Neural cell (in vitro differentiated cells): ENCODE data around the gene MDH2. TPM values are rescaled to one million over a fixed set of nuclear protein-coding genes. Genes with fewer than 3 reads are reported as not detected.

Experiments
- H2AFZ ChIP-seq: fragments of 200-600, 300-800 bp; sonication (generic), shearing (Covaris generic); 2 replicates; pipeline ENCODE4 v1.6.0; 2014; ENCODE audit warnings: low read depth, mild to moderate bottlenecking, antibody characterized with exemption, low read length, moderate library complexity
- H3F3A ChIP-seq: fragments of 200-600 bp; shearing (Covaris generic); 2 replicates; pipeline ENCODE4 v1.6.1; 2016; ENCODE audit warnings: mild to moderate bottlenecking, moderate library complexity, mixed read lengths, antibody characterized with exemption, low read length; ENCODE audit not compliant: insufficient read depth, poor library complexity, severe bottlenecking
- H3K27ac ChIP-seq: fragments of 200-600, 300-800 bp; sonication (generic), shearing (Covaris generic); 2 replicates; pipeline ENCODE4 v1.5.1; 2014; ENCODE audit warnings: mild to moderate bottlenecking, low read length, moderate library complexity
- H3K27me3 ChIP-seq: fragments of 300-800, 200-600 bp; sonication (generic), shearing (Covaris generic); 2 replicates; pipeline ENCODE4 v1.6.0; 2014; ENCODE audit warnings: mild to moderate bottlenecking, low read depth, low read length, moderate library complexity; ENCODE audit not compliant: insufficient read depth
- H3K36me3 ChIP-seq: fragments of 300-800, 200-600 bp; sonication (generic), shearing (Covaris generic); 2 replicates; pipeline ENCODE4 v1.5.1; 2014; ENCODE audit warnings: mild to moderate bottlenecking, antibody characterized with exemption, low read length, moderate library complexity; ENCODE audit not compliant: insufficient read depth
- H3K4me2 ChIP-seq: fragments of 300-800, 200-600 bp; sonication (generic), shearing (Covaris generic); 2 replicates; pipeline ENCODE4 v1.6.0; 2014; ENCODE audit warnings: mild to moderate bottlenecking, low read length
- H3K4me3 ChIP-seq: fragments of 300-800, 200-600 bp; sonication (generic), shearing (Covaris generic); 2 replicates; pipeline ENCODE4 v1.5.1; 2014; ENCODE audit warnings: mild to moderate bottlenecking, low read length, moderate library complexity
- H3K79me2 ChIP-seq: fragments of 200-600 bp; shearing (Covaris generic); replicated peaks from 2 replicates; pipeline ENCODE4 v1.6.0; 2014; ENCODE audit warnings: mild to moderate bottlenecking, low read length, moderate library complexity; ENCODE audit not compliant: insufficient read depth
- H3K9ac ChIP-seq: fragments of 300-800, 200-600 bp; sonication (generic), shearing (Covaris generic); 2 replicates; pipeline ENCODE4 v1.6.1; 2016; ENCODE audit warnings: mild to moderate bottlenecking, low read length, mixed read lengths
- H3K9me2 ChIP-seq: fragments of 200-600 bp; shearing (Covaris generic); 2 replicates; pipeline ENCODE4 v1.6.1; 2016; ENCODE audit warnings: mild to moderate bottlenecking, low read length, mixed read lengths; ENCODE audit not compliant: insufficient read depth
- H3K9me3 ChIP-seq: fragments of 200-600, 300-800 bp; sonication (generic), shearing (Covaris generic); 2 replicates; pipeline ENCODE4 v1.6.1; 2016; ENCODE audit warnings: mild to moderate bottlenecking, mixed run types, low read length, moderate library complexity, mixed read lengths
- H4K20me1 ChIP-seq: fragments of 200-600 bp; shearing (Covaris generic); 2 replicates; pipeline ENCODE4 v1.6.1; 2016; ENCODE audit warnings: mild to moderate bottlenecking, mixed run types; ENCODE audit not compliant: insufficient read depth
- EP300 ChIP-seq: fragments of 450-650 bp; conservative IDR thresholded peaks from 2 replicates; pipeline ENCODE4 v1.6.1; 2014; ENCODE audit warnings: antibody characterized with exemption, mild to moderate bottlenecking, moderate library complexity; ENCODE audit not compliant: poor library complexity, severe bottlenecking
- EZH2 ChIP-seq: fragments of 200-600, 300-800 bp; shearing (Covaris generic), sonication (generic); IDR thresholded peaks from 2 replicates; pipeline ENCODE4 v1.6.1; 2014; ENCODE audit warnings: antibody characterized with exemption, low read length, borderline replicate concordance, mild to moderate bottlenecking; ENCODE audit not compliant: insufficient read depth, poor library complexity, severe bottlenecking
- MXI1 ChIP-seq: fragments of 450-650 bp; conservative IDR thresholded peaks from 2 replicates; pipeline ENCODE4 v1.6.1; 2014; ENCODE audit warnings: antibody characterized with exemption, mild to moderate bottlenecking; ENCODE audit not compliant: poor library complexity, severe bottlenecking
- POLR2AphosphoS5 ChIP-seq: IDR thresholded peaks from 2 replicates; pipeline ENCODE4 v1.6.1; 2012
- RAD21 ChIP-seq: fragments of 450-650 bp; conservative IDR thresholded peaks from 2 replicates; pipeline ENCODE4 v1.6.1; 2014; ENCODE audit warnings: antibody characterized with exemption, mild to moderate bottlenecking, moderate library complexity
- REST ChIP-seq: IDR thresholded peaks from 2 replicates; pipeline ENCODE4 v1.6.1; 2012; ENCODE audit warnings: borderline replicate concordance
- SMC3 ChIP-seq: fragments of 450-650 bp; conservative IDR thresholded peaks from 2 replicates; pipeline ENCODE4 v1.6.1; 2014; ENCODE audit warnings: antibody characterized with exemption, mild to moderate bottlenecking, moderate library complexity; ENCODE audit not compliant: poor library complexity
- TAF1 ChIP-seq: IDR thresholded peaks from 2 replicates; pipeline ENCODE4 v1.6.1; 2012; ENCODE audit warnings: low read depth
- polyA plus RNA-seq: library from polyadenylated mRNA; depleted of rRNA; stranded (reverse); fragments of >200 nt; gene quantifications from 2 replicates; pipeline ENCODE4 v1.2.3, GENCODE V29; 2014
- TF ChIP-seq, protein P1 (sequence below): fragments of 450-650 bp; IDR thresholded peaks from 2 replicates; pipeline ENCODE4 v1.5.1; 2014; ENCODE audit warnings: antibody characterized with exemption, mild to moderate bottlenecking, moderate library complexity; ENCODE audit not compliant: poor library complexity, severe bottlenecking

Gene MDH2
- polyA plus RNA-seq, 1 donor from 2014 or later: 60.5 TPM

- TF ChIP-seq REST (no peak), RAD21 (no peak), TAF1 (no peak), MXI1 (no peak), SMC3 (no peak), EZH2 (no peak), POLR2AphosphoS5 (no peak), EP300 (no peak)
- TF ChIP-seq, protein P1, sequence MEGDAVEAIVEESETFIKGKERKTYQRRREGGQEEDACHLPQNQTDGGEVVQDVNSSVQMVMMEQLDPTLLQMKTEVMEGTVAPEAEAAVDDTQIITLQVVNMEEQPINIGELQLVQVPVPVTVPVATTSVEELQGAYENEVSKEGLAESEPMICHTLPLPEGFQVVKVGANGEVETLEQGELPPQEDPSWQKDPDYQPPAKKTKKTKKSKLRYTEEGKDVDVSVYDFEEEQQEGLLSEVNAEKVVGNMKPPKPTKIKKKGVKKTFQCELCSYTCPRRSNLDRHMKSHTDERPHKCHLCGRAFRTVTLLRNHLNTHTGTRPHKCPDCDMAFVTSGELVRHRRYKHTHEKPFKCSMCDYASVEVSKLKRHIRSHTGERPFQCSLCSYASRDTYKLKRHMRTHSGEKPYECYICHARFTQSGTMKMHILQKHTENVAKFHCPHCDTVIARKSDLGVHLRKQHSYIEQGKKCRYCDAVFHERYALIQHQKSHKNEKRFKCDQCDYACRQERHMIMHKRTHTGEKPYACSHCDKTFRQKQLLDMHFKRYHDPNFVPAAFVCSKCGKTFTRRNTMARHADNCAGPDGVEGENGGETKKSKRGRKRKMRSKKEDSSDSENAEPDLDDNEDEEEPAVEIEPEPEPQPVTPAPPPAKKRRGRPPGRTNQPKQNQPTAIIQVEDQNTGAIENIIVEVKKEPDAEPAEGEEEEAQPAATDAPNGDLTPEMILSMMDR: no peak
- Histone ChIP-seq H3K27me3 (no peaks in the 10 kb centered on the region), H4K20me1 (no peaks in the 10 kb centered on the region), H3K9me3 (no peaks in the 10 kb centered on the region), H3K36me3 (no peaks in the 10 kb centered on the region), H3K27ac (no peak overlapping the region), H3K4me2 (no peak overlapping the region), H3F3A (no peaks in the 10 kb centered on the region), H2AFZ (no peak overlapping the region), H3K9me2 (no peaks in the 10 kb centered on the region), H3K4me3 (no peak overlapping the region), H3K79me2 (no peaks in the 10 kb centered on the region), H3K9ac (no peak overlapping the region)
Observed at GRCh38 chr7:76009672-76010600, 38.0 kb upstream of the MDH2 start.

DNA sequence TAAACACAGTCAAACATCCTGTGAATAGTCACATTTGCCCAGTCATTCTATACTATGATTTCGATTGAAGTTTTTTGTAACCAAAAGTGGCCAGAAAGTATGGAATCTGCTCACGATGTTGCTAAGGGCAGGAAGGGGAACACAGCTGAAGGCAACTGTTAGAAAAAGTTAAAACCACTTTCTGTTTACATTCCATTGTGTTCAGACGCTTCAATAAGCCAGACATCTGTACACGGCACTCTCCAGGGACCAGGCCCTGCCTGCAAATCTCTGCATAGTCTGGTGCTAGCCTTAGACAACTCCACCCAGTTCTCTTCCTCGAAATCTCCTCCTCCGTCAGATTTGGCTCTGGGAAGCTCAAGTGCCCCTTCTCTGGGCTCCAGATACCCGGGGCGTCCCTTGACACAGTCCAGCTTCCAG is 36.5 kb upstream of the MDH2 start:
- H3K79me2 ChIP-seq: no peaks in the 10 kb centered on the region
- no peaks in the 10 kb centered on the region for H3F3A ChIP-seq
- H2AFZ ChIP-seq: no peak overlapping the region
- H3K27me3 ChIP-seq: no peaks in the 10 kb centered on the region
- H3K9me3 ChIP-seq: no peaks in the 10 kb centered on the region
- H3K9ac ChIP-seq: no peak overlapping the region
- H3K4me3 ChIP-seq: no peak overlapping the region
- no peaks in the 10 kb centered on the region for H3K9me2 ChIP-seq
- H3K27ac ChIP-seq: no peak overlapping the region
- H3K36me3 ChIP-seq: no peaks in the 10 kb centered on the region
- no peak for TF ChIP-seq SMC3
- no peak for TF ChIP-seq TAF1
- no peak for TF ChIP-seq POLR2AphosphoS5
- no peak for TF ChIP-seq MXI1
- no peak for TF ChIP-seq RAD21
- H3K4me2 ChIP-seq: no peak overlapping the region
- H4K20me1 ChIP-seq: no peaks in the 10 kb centered on the region
